Endothelial cell of umbilical vein (primary cell): ENCODE data around the gene OR2F2.

Experiments
- CTCF ChIP-seq, 2 donors: IDR thresholded peaks; 1 replicate in 1 of 2; 2 replicates in 1 of 2; pipeline ENCODE4 v1.5.1; 2011; ENCODE audit warnings: low read length in 2 of 2, mild to moderate bottlenecking in 2 of 2, moderate library complexity in 2 of 2, control low read depth in 1 of 2, inconsistent platforms in 1 of 2, low read depth in 1 of 2; ENCODE audit not compliant: insufficient read depth in 1 of 2; ENCODE audit errors: extremely low read depth in 1 of 2
- EZH2 ChIP-seq: IDR thresholded peaks from 2 replicates; pipeline ENCODE4 v1.6.1; 2012; ENCODE audit warnings: borderline replicate concordance, low read depth, mild to moderate bottlenecking, moderate library complexity, low read length, inconsistent platforms; ENCODE audit not compliant: severe bottlenecking
- FOS ChIP-seq: IDR thresholded peaks from 2 replicates; pipeline ENCODE4 v1.6.1; 2011; ENCODE audit warnings: mild to moderate bottlenecking, low read length, moderate library complexity, borderline replicate concordance; ENCODE audit not compliant: insufficient read depth
- GATA2 ChIP-seq: IDR thresholded peaks from 2 replicates; pipeline ENCODE4 v1.7.0; 2011; ENCODE audit warnings: low read depth, mild to moderate bottlenecking, moderate library complexity, mixed read lengths, low read length; ENCODE audit not compliant: insufficient read length, insufficient read depth
- MAX ChIP-seq: IDR thresholded peaks from 2 replicates; pipeline ENCODE4 v1.6.1; 2011; ENCODE audit not compliant: insufficient read depth, insufficient read length
- POLR2A ChIP-seq: IDR thresholded peaks from 2 replicates; pipeline ENCODE4 v1.6.1; 2012; ENCODE audit warnings: low read depth, mild to moderate bottlenecking, control low read depth, low read length
- POLR2AphosphoS5 ChIP-seq: IDR thresholded peaks from 2 replicates; pipeline ENCODE4 v1.6.1; 2012; ENCODE audit warnings: low read depth, mild to moderate bottlenecking, control low read depth, low read length, moderate library complexity; ENCODE audit not compliant: insufficient read depth

- TF ChIP-seq POLR2AphosphoS5 (no peak), CTCF (IDR thresholded peaks at IDR 0.05; ENCODE audit: extremely low read depth in 1 of 2, insufficient read depth in 1 of 2, low read depth in 1 of 2, low read length in 2 of 2) (no peak), POLR2A (no peak), EZH2 (no peak), GATA2 (no peak), MAX (no peak), FOS (no peak)
Measured at GRCh38 chr7:143975617-143976016, 40.6 kb downstream of the OR2F2 start.
